K562 (cell line): ENCODE measurements around the gene ALDOC. TPM values are rescaled to one million over a fixed set of nuclear protein-coding genes. Genes with fewer than 3 reads are reported as not detected.

Source experiments
- EWSR1 ChIP-seq: fragments of 450-650 bp; IDR thresholded peaks from 2 replicates; pipeline ENCODE4 v1.6.1; 2018; ENCODE audit warnings: borderline replicate concordance, mild to moderate bottlenecking, low read depth, moderate library complexity; ENCODE audit not compliant: partially characterized antibody
- MBD2 ChIP-seq: sonication (generic); IDR thresholded peaks from 2 replicates; pipeline ENCODE4 v1.6.1; 2016; ENCODE audit warnings: low read depth, borderline replicate concordance
- NFXL1 ChIP-seq: fragments of 450-650 bp; formaldehyde crosslinking; IDR thresholded peaks from 2 replicates; pipeline ENCODE4 v1.4.0; 2021; ENCODE audit warnings: mild to moderate bottlenecking
- PHF21A ChIP-seq: fragments of 450-650 bp; IDR thresholded peaks from 2 replicates; pipeline ENCODE4 v1.6.1; 2017; ENCODE audit warnings: low read depth, borderline replicate concordance
- RBM22 ChIP-seq: fragments of 200-400 bp; formaldehyde crosslinking; IDR thresholded peaks from 2 replicates; pipeline ENCODE4 v1.6.1; 2018; ENCODE audit warnings: low read length, low read depth; ENCODE audit not compliant: poor library complexity, severe bottlenecking
- RBM39 ChIP-seq: fragments of 200-400 bp; formaldehyde crosslinking; optimal IDR thresholded peaks from 2 replicates; pipeline ENCODE3; 2018; ENCODE audit warnings: low read depth, low read length
- SETDB1 ChIP-seq: IDR thresholded peaks from one replicate; pipeline ENCODE4 v1.6.1; 2012; ENCODE audit warnings: low read length, control low read depth, inconsistent platforms
- ZNF23 ChIP-seq: fragments of 250-450 bp; sonication (Bioruptor Pico); IDR thresholded peaks from 2 replicates; pipeline ENCODE4 v1.4.0; 2020; ENCODE audit warnings: mild to moderate bottlenecking
- polyA plus RNA-seq, 8 experiments: library from polyadenylated mRNA; depleted of rRNA in 4 of 8; stranded (reverse) in 5 of 8; unstranded in 3 of 8; fragments of >200 nt; fragmentation: Nextera tagmentation in 2 of 8; fragmentation: Illumina TruSeq in 1 of 8; extraction: Ambion mirVana in 2 of 8; extraction: Trizol in 1 of 8; gene quantifications; 2 replicates each; pipeline versions ENCODE4 v1.2.1 to v1.2.3, GENCODE V29; 2011 to 2014; ENCODE audit warnings: inconsistent platforms in 1 of 8, missing spikeins in 1 of 8
- total RNA-seq, 7 experiments: library from RNA; depleted of rRNA in 6 of 7; stranded (reverse); fragments of >200 nt in 6 of 7; fragmentation: Illumina TruSeq in 2 of 7; extraction: Trizol in 2 of 7; gene quantifications; 2 replicates each; pipeline versions ENCODE4 v1.2.1 to v1.2.3, GENCODE V29; 2011 to 2021; ENCODE audit warnings: low replicate concordance in 1 of 7
- TF ChIP-seq, protein P1 (sequence below): fragments of 200-800 bp; sonication (Bioruptor generic); IDR thresholded peaks from 2 replicates; pipeline ENCODE4 v1.6.1; 2016; ENCODE audit warnings: missing genetic modification characterization, missing compliant biosample characterization
- TF ChIP-seq, protein P2 (sequence below): sonication (generic); formaldehyde crosslinking; IDR thresholded peaks from 2 replicates; pipeline ENCODE4 v1.8.1; 2023; ENCODE audit warnings: mild to moderate bottlenecking, missing genetic modification reagents
- TF ChIP-seq, protein P3 (sequence below): IDR thresholded peaks from 3 replicates; pipeline ENCODE4 v1.6.1; 2011; ENCODE audit warnings: borderline replicate concordance, mild to moderate bottlenecking; ENCODE audit not compliant: insufficient read length, insufficient read depth
- TF ChIP-seq, protein P4 (sequence below), 2 experiments: fragments of 450-650 bp in 1 of 2; sonication (generic) in 1 of 2; formaldehyde crosslinking; conservative IDR thresholded peaks; 2 replicates each; pipeline versions ENCODE4 v1.4.0 to v1.8.1; 2020 to 2022; ENCODE audit warnings: mild to moderate bottlenecking in 1 of 2, missing genetic modification reagents in 1 of 2
- TF ChIP-seq, protein P5 (sequence below): sonication (generic); formaldehyde crosslinking; IDR thresholded peaks from 2 replicates; pipeline ENCODE4 v1.8.1; 2023; ENCODE audit warnings: mild to moderate bottlenecking, missing genetic modification reagents
- TF ChIP-seq, protein P6 (sequence below): fragments of 450-650 bp; IDR thresholded peaks from 2 replicates; pipeline ENCODE4 v1.7.0; 2016; ENCODE audit warnings: borderline replicate concordance

ALDOC gene
- total and polyA plus RNA-seq, 9 of the 15 experiments (the other 6 are each of a cell fraction or from before 2014, with no cell fraction given): 43.2 to 263 (median 99.2) TPM

DNA sequence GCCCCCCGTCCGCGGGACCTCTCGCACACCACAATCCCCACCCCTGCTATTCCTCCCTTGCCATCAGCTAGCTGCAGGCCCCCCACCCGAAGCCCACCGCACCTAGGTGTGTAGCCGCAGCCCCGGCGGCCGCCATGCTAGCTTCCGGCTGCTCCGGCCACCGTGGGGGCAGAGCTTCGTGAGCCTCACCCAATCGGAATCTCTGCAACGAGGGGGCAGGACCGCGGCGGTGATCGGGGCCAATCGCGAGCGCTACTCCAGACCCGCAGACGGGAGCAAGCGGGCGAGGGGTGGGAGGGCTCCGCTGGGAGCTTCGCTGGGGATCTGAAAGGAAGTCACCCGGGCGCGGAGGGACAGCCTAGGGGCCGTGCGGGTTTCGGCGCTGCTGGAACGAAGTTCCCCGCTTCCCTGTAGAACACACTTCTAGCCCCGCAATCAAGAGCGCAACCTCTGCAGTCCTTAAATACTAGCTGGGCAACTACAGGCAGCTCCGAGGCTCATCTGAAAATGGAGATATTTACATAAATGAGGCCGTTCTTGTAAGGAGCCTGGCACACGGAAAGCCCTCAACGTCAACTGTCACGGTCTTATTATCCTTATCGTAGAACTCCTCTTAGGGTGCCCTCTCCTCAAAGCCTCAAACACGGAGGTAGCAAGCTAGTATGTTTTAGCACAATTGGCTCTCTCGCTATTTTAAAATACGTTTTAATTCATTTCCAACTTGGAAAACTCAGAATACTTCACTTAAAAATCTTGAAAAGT, 5.2 kb downstream of the ALDOC start, which contains the start of gene PIGS (continued):
- TF ChIP-seq, protein P1, sequence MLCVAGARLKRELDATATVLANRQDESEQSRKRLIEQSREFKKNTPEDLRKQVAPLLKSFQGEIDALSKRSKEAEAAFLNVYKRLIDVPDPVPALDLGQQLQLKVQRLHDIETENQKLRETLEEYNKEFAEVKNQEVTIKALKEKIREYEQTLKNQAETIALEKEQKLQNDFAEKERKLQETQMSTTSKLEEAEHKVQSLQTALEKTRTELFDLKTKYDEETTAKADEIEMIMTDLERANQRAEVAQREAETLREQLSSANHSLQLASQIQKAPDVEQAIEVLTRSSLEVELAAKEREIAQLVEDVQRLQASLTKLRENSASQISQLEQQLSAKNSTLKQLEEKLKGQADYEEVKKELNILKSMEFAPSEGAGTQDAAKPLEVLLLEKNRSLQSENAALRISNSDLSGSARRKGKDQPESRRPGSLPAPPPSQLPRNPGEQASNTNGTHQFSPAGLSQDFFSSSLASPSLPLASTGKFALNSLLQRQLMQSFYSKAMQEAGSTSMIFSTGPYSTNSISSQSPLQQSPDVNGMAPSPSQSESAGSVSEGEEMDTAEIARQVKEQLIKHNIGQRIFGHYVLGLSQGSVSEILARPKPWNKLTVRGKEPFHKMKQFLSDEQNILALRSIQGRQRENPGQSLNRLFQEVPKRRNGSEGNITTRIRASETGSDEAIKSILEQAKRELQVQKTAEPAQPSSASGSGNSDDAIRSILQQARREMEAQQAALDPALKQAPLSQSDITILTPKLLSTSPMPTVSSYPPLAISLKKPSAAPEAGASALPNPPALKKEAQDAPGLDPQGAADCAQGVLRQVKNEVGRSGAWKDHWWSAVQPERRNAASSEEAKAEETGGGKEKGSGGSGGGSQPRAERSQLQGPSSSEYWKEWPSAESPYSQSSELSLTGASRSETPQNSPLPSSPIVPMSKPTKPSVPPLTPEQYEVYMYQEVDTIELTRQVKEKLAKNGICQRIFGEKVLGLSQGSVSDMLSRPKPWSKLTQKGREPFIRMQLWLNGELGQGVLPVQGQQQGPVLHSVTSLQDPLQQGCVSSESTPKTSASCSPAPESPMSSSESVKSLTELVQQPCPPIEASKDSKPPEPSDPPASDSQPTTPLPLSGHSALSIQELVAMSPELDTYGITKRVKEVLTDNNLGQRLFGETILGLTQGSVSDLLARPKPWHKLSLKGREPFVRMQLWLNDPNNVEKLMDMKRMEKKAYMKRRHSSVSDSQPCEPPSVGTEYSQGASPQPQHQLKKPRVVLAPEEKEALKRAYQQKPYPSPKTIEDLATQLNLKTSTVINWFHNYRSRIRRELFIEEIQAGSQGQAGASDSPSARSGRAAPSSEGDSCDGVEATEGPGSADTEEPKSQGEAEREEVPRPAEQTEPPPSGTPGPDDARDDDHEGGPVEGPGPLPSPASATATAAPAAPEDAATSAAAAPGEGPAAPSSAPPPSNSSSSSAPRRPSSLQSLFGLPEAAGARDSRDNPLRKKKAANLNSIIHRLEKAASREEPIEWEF (CRISPR knock-in tag): no peak
- TF ChIP-seq EWSR1 (no peak), ZNF23 (no peak), MBD2 (peak; percentile 37; the same call in 1 of the 2 replicates), NFXL1 (CRISPR knock-in tag) (no peak), SETDB1 (no peak), RBM22 (no peak), RBM39 (no peak), PHF21A (no peak)
- TF ChIP-seq, protein P2, sequence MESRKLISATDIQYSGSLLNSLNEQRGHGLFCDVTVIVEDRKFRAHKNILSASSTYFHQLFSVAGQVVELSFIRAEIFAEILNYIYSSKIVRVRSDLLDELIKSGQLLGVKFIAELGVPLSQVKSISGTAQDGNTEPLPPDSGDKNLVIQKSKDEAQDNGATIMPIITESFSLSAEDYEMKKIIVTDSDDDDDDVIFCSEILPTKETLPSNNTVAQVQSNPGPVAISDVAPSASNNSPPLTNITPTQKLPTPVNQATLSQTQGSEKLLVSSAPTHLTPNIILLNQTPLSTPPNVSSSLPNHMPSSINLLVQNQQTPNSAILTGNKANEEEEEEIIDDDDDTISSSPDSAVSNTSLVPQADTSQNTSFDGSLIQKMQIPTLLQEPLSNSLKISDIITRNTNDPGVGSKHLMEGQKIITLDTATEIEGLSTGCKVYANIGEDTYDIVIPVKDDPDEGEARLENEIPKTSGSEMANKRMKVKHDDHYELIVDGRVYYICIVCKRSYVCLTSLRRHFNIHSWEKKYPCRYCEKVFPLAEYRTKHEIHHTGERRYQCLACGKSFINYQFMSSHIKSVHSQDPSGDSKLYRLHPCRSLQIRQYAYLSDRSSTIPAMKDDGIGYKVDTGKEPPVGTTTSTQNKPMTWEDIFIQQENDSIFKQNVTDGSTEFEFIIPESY: no peak
- TF ChIP-seq, protein P3, sequence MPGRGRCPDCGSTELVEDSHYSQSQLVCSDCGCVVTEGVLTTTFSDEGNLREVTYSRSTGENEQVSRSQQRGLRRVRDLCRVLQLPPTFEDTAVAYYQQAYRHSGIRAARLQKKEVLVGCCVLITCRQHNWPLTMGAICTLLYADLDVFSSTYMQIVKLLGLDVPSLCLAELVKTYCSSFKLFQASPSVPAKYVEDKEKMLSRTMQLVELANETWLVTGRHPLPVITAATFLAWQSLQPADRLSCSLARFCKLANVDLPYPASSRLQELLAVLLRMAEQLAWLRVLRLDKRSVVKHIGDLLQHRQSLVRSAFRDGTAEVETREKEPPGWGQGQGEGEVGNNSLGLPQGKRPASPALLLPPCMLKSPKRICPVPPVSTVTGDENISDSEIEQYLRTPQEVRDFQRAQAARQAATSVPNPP: no peak
- TF ChIP-seq, protein P4, sequence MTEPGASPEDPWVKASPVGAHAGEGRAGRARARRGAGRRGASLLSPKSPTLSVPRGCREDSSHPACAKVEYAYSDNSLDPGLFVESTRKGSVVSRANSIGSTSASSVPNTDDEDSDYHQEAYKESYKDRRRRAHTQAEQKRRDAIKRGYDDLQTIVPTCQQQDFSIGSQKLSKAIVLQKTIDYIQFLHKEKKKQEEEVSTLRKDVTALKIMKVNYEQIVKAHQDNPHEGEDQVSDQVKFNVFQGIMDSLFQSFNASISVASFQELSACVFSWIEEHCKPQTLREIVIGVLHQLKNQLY (CRISPR knock-in tag; conservative IDR thresholded peaks at IDR 0.05): no peak
- TF ChIP-seq, protein P5, sequence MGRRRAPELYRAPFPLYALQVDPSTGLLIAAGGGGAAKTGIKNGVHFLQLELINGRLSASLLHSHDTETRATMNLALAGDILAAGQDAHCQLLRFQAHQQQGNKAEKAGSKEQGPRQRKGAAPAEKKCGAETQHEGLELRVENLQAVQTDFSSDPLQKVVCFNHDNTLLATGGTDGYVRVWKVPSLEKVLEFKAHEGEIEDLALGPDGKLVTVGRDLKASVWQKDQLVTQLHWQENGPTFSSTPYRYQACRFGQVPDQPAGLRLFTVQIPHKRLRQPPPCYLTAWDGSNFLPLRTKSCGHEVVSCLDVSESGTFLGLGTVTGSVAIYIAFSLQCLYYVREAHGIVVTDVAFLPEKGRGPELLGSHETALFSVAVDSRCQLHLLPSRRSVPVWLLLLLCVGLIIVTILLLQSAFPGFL (CRISPR knock-in tag): no peak; the same call in 1 of the 2 replicates
- TF ChIP-seq, protein P6, sequence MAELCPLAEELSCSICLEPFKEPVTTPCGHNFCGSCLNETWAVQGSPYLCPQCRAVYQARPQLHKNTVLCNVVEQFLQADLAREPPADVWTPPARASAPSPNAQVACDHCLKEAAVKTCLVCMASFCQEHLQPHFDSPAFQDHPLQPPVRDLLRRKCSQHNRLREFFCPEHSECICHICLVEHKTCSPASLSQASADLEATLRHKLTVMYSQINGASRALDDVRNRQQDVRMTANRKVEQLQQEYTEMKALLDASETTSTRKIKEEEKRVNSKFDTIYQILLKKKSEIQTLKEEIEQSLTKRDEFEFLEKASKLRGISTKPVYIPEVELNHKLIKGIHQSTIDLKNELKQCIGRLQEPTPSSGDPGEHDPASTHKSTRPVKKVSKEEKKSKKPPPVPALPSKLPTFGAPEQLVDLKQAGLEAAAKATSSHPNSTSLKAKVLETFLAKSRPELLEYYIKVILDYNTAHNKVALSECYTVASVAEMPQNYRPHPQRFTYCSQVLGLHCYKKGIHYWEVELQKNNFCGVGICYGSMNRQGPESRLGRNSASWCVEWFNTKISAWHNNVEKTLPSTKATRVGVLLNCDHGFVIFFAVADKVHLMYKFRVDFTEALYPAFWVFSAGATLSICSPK: no peak
